Neuronal stem cell (in vitro differentiated cells): Measurements from ENCODE around the gene TNMD.

Source experiments
- DNase-seq: peaks from one replicate; pipeline ENCODE4 v3.0.0-alpha.2; 2013; ENCODE audit warnings: low spot score
- H2AFZ ChIP-seq: one replicate; pipeline ENCODE4 v1.6.1; 2013; ENCODE audit warnings: mild to moderate bottlenecking, low read length, inconsistent platforms
- H2AK5ac ChIP-seq: 2 replicates; pipeline ENCODE4 v1.6.1; 2013; ENCODE audit warnings: low read depth, mild to moderate bottlenecking, inconsistent platforms, low read length, moderate library complexity, mixed read lengths
- H2BK120ac ChIP-seq: 2 replicates; pipeline ENCODE4 v1.6.1; 2013; ENCODE audit warnings: low read depth, mild to moderate bottlenecking, inconsistent platforms, low read length, moderate library complexity, mixed read lengths
- H2BK12ac ChIP-seq: one replicate; pipeline ENCODE4 v1.6.1; 2013; ENCODE audit warnings: low read length, inconsistent platforms
- H2BK15ac ChIP-seq: 2 replicates; pipeline ENCODE4 v1.6.1; 2013; ENCODE audit warnings: mild to moderate bottlenecking, low read length, inconsistent platforms, mixed read lengths
- H2BK5ac ChIP-seq: one replicate; pipeline ENCODE4 v1.6.1; 2013; ENCODE audit warnings: inconsistent platforms, mild to moderate bottlenecking, low read length, moderate library complexity
- H3K14ac ChIP-seq: one replicate; pipeline ENCODE4 v1.6.1; 2013; ENCODE audit warnings: low read length, inconsistent platforms
- H3K18ac ChIP-seq: 2 replicates; pipeline ENCODE4 v1.6.1; 2013; ENCODE audit warnings: low read length, inconsistent platforms
- H3K23ac ChIP-seq: 2 replicates; pipeline ENCODE4 v1.6.1; 2013; ENCODE audit warnings: low read depth, mild to moderate bottlenecking, mixed read lengths, low read length, inconsistent platforms; ENCODE audit not compliant: poor library complexity
- H3K27ac ChIP-seq: replicated peaks from 3 replicates; pipeline ENCODE4 v1.5.1; 2013; ENCODE audit warnings: low read length, inconsistent platforms
- H3K27me3 ChIP-seq, 3 experiments: 2 replicates each; pipeline ENCODE4 v1.6.1; 2013; ENCODE audit warnings: low read length in 3 of 3, mild to moderate bottlenecking in 2 of 3, inconsistent platforms in 1 of 3, low read depth in 1 of 3, mixed read lengths in 1 of 3, moderate library complexity in 1 of 3; ENCODE audit not compliant: control insufficient read depth in 3 of 3, insufficient read depth in 3 of 3
- H3K36me3 ChIP-seq, 2 donors: replicated peaks in 1 of 2; 2 replicates each; pipeline ENCODE4 v1.6.1; 2013; ENCODE audit warnings: low read length in 2 of 2; ENCODE audit not compliant: control insufficient read depth in 2 of 2, insufficient read depth in 2 of 2
- H3K4ac ChIP-seq: 2 replicates; pipeline ENCODE4 v1.6.1; 2013; ENCODE audit warnings: inconsistent platforms, mild to moderate bottlenecking, low read length, moderate library complexity
- H3K4me1 ChIP-seq, 2 donors: 1 replicate in 1 of 2; 2 replicates in 1 of 2; pipeline ENCODE4 v1.6.1; 2013; ENCODE audit warnings: low read length in 2 of 2, low read depth in 1 of 2; ENCODE audit not compliant: control insufficient read depth in 2 of 2, insufficient read depth in 1 of 2
- H3K4me2 ChIP-seq: one replicate; pipeline ENCODE4 v1.6.1; 2013; ENCODE audit warnings: mild to moderate bottlenecking, low read length, inconsistent platforms; ENCODE audit not compliant: insufficient read depth, poor library complexity, severe bottlenecking
- H3K4me3 ChIP-seq, 2 donors: 2 replicates each; pipeline ENCODE4 v1.5.1; 2013; ENCODE audit warnings: low read length in 2 of 2, mild to moderate bottlenecking in 2 of 2, inconsistent platforms in 1 of 2, moderate library complexity in 1 of 2
- H3K79me1 ChIP-seq: one replicate; pipeline ENCODE4 v1.6.1; 2013; ENCODE audit warnings: low read depth, mild to moderate bottlenecking, inconsistent platforms, low read length, moderate library complexity
- H3K9ac ChIP-seq: one replicate; pipeline ENCODE4 v1.6.1; 2013; ENCODE audit warnings: mild to moderate bottlenecking, low read depth, low read length, inconsistent platforms; ENCODE audit not compliant: poor library complexity
- H3K9me3 ChIP-seq, 2 donors: replicated peaks in 1 of 2; 2 replicates each; pipeline versions ENCODE3 to v1.6.1; 2013; ENCODE audit warnings: low read length in 2 of 2, mild to moderate bottlenecking in 2 of 2, inconsistent platforms in 1 of 2, low read depth in 1 of 2, mixed read lengths in 1 of 2, moderate library complexity in 1 of 2; ENCODE audit not compliant: control insufficient read depth in 2 of 2, insufficient read depth in 1 of 2
- H4K8ac ChIP-seq: one replicate; pipeline ENCODE4 v1.6.1; 2013; ENCODE audit warnings: low read depth, mild to moderate bottlenecking, inconsistent platforms, low read length, moderate library complexity
- H4K91ac ChIP-seq: one replicate; pipeline ENCODE4 v1.6.1; 2013; ENCODE audit warnings: low read length, low read depth, mild to moderate bottlenecking, inconsistent platforms; ENCODE audit not compliant: poor library complexity
- WGBS, 2 donors: extraction: QIAGEN DNeasy Blood & Tissue Kit; methylation state at CpG; one replicate each; pipeline ENCODE4 v1.1.7; 2013; ENCODE audit warnings: missing lambda C conversion rate in 2 of 2, mixed read lengths in 1 of 2; ENCODE audit not compliant: insufficient read length in 2 of 2, insufficient replicate concordance in 1 of 2; ENCODE audit errors: extremely low coverage in 2 of 2; 5-methylcytosine and 5-hydroxymethylcytosine counted together

TNMD gene

GRCh38 chrX:100642290-100642689, 57.6 kb downstream of the TNMD start:
- Histone ChIP-seq H3K36me3 (no peaks in the 10 kb centered on the region), H4K8ac (no peak overlapping the region), H3K4me1 (no peaks in the 10 kb centered on the region), H3K9me3 (no peaks in the 10 kb centered on the region), H3K79me1 (no peaks in the 10 kb centered on the region), H3K4me2 (no peak overlapping the region), H2BK12ac (no peak overlapping the region), H2BK15ac (no peak overlapping the region), H3K27ac (no peak overlapping the region), H3K27me3 (peaks cover 0 to 15% (median 0%) of the 10 kb centered on the region in 3 experiments), H2BK5ac (no peak overlapping the region), H2BK120ac (no peak overlapping the region), H3K9ac (no peak overlapping the region), H2AK5ac (no peak overlapping the region), H3K18ac (no peak overlapping the region), H3K14ac (no peak overlapping the region), H3K4me3 (no peak overlapping the region), H3K4ac (no peak overlapping the region), H3K23ac (no peak overlapping the region), H2AFZ (no peak overlapping the region), H4K91ac (no peak overlapping the region)
- no peak for DNase-seq
- 100% methylated on average over 1 of the region's 3 CpGs; no CpG with 5 or more reads in 1 of the 2 donors for WGBS, 2 donors

GRCh38 chrX:100643212-100643611, 58.5 kb downstream of the TNMD start:
- Histone ChIP-seq H3K27me3 (peaks cover 0 to 10% (median 0%) of the 10 kb centered on the region in 3 experiments), H3K4me3 (no peak overlapping the region), H3K36me3 (no peaks in the 10 kb centered on the region)

GRCh38 chrX:100643956-100644860, 59.5 kb downstream of the TNMD start, which contains the start of gene SRPX2:
Gene SRPX2 (plus strand): TSS chrX:100644199. CDS start chrX:100646323, 2,124 bp downstream.
- DNase-seq = no peak
- Histone ChIP-seq H3K36me3 (no peaks in the 10 kb centered on the region), H3K18ac (no peak within 1 kb of the TSS), H3K9ac (no peak within 1 kb of the TSS), H3K14ac (no peak within 1 kb of the TSS), H2BK12ac (no peak within 1 kb of the TSS), H3K23ac (no peak within 1 kb of the TSS), H3K79me1 (no peaks in the 10 kb centered on the region), H2BK15ac (no peak within 1 kb of the TSS), H3K4me3 (no peak within 1 kb of the TSS), H2BK5ac (no peak within 1 kb of the TSS), H4K8ac (no peak within 1 kb of the TSS), H2BK120ac (no peak within 1 kb of the TSS), H4K91ac (no peak within 1 kb of the TSS), H3K9me3 (no peaks in the 10 kb centered on the region), H3K27ac (no peak within 1 kb of the TSS), H2AFZ (no peak within 1 kb of the TSS), H3K27me3 (peaks cover 0 to 10% (median 0%) of the 10 kb centered on the region in 3 experiments), H3K4me2 (no peak within 1 kb of the TSS), H3K4me1 (peaks cover 0 to 3% of the 10 kb centered on the region in 2 donors), H2AK5ac (no peak within 1 kb of the TSS), H3K4ac (no peak within 1 kb of the TSS)
- no CpG with 5 or more reads among the region's 11 CpGs for WGBS, 2 donors

More at GRCh38 chrX:100643212-100643611, 58.5 kb downstream of the TNMD start:
- no peak overlapping the region for H2AK5ac ChIP-seq
- no peak overlapping the region for H2AFZ ChIP-seq
- H2BK120ac ChIP-seq = no peak overlapping the region
- no peak overlapping the region for H3K23ac ChIP-seq
- no peak overlapping the region for H3K18ac ChIP-seq
- no peak overlapping the region for H3K4me2 ChIP-seq
- no peak overlapping the region for H2BK5ac ChIP-seq
- no peak overlapping the region for H3K4ac ChIP-seq
- no peak for DNase-seq
- no peak overlapping the region for H3K27ac ChIP-seq
- H3K79me1 ChIP-seq = no peaks in the 10 kb centered on the region
- H4K91ac ChIP-seq = no peak overlapping the region
- no peak overlapping the region for H2BK15ac ChIP-seq
- no peaks in the 10 kb centered on the region for H3K4me1 ChIP-seq
- H4K8ac ChIP-seq = no peak overlapping the region
- no peaks in the 10 kb centered on the region for H3K9me3 ChIP-seq
- H3K9ac ChIP-seq = no peak overlapping the region
- no peak overlapping the region for H2BK12ac ChIP-seq
- H3K14ac ChIP-seq = no peak overlapping the region
- WGBS, 2 donors = no CpG with 5 or more reads among the region's 11 CpGs

- no peak overlapping the region for H3K18ac ChIP-seq
- H3K9me3 ChIP-seq = no peaks in the 10 kb centered on the region
- H3K4ac ChIP-seq = no peak overlapping the region
- H3K4me2 ChIP-seq = no peak overlapping the region
- H3K27ac ChIP-seq = no peak overlapping the region
- no peak overlapping the region for H3K23ac ChIP-seq
- no peaks in the 10 kb centered on the region for H3K36me3 ChIP-seq
- no peak overlapping the region for H2BK5ac ChIP-seq
- no peak overlapping the region for H2AK5ac ChIP-seq
- no peak overlapping the region for H2BK15ac ChIP-seq
- no peak overlapping the region for H3K9ac ChIP-seq
- H3K4me3 ChIP-seq = no peak overlapping the region
- no peak overlapping the region for H2AFZ ChIP-seq
- no peak overlapping the region for H3K14ac ChIP-seq
- no CpG with 5 or more reads among the region's 4 CpGs for WGBS, 2 donors
- H3K79me1 ChIP-seq = no peaks in the 10 kb centered on the region
- no peak overlapping the region for H4K91ac ChIP-seq
- no peak overlapping the region for H4K8ac ChIP-seq
- no peak overlapping the region for H2BK120ac ChIP-seq
- no peak overlapping the region for H2BK12ac ChIP-seq
- DNase-seq = no peak
- peaks cover 0 to 8% (median 0%) of the 10 kb centered on the region in 3 experiments for H3K27me3 ChIP-seq
- peaks cover 0 to 7% of the 10 kb centered on the region in 2 donors for H3K4me1 ChIP-seq
Measured at GRCh38 chrX:100645106-100645505, 60.4 kb downstream of the TNMD start.
